Fibroblast of villous mesenchyme (primary cell): Measurements from ENCODE around the gene GNG8. TPM values are rescaled to one million over a fixed set of nuclear protein-coding genes. Genes with fewer than 3 reads are reported as not detected.

ENCODE experiments used
- DNase-seq: peaks from one replicate; pipeline ENCODE4 v3.0.0-alpha.2; 2010; ENCODE audit warnings: low read depth
- H3K4me3 ChIP-seq: 2 replicates; pipeline ENCODE4 v1.5.1; 2011; ENCODE audit warnings: low read depth, mild to moderate bottlenecking, low read length
- total RNA-seq: library from RNA; depleted of rRNA; stranded (reverse); fragments of >200 nt; gene quantifications from 2 replicates; pipeline ENCODE4 v1.2.3, GENCODE V29; 2012
- TF ChIP-seq, protein P1 (sequence below): IDR thresholded peaks from 2 replicates; pipeline ENCODE4 v1.5.1; 2012; ENCODE audit warnings: low read depth, mild to moderate bottlenecking, low read length; ENCODE audit not compliant: insufficient read depth

The GNG8 gene
- total RNA-seq, 1 donor, result not detected

DNA sequence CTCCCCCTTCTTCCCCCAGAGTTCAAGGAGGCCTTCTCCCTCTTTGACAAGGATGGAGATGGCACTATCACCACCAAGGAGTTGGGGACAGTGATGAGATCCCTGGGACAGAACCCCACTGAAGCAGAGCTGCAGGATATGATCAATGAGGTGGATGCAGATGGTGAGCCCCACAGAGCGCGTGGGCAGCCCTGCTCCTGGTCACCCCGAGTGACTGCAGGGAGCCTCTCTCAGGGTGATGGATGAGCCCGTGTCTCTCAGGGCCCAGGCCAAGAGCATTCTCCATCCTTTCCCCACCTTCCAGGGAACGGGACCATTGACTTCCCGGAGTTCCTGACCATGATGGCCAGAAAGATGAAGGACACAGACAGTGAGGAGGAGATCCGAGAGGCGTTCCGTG is 27.8 kb downstream of the GNG8 start:
- TF ChIP-seq, protein P1, sequence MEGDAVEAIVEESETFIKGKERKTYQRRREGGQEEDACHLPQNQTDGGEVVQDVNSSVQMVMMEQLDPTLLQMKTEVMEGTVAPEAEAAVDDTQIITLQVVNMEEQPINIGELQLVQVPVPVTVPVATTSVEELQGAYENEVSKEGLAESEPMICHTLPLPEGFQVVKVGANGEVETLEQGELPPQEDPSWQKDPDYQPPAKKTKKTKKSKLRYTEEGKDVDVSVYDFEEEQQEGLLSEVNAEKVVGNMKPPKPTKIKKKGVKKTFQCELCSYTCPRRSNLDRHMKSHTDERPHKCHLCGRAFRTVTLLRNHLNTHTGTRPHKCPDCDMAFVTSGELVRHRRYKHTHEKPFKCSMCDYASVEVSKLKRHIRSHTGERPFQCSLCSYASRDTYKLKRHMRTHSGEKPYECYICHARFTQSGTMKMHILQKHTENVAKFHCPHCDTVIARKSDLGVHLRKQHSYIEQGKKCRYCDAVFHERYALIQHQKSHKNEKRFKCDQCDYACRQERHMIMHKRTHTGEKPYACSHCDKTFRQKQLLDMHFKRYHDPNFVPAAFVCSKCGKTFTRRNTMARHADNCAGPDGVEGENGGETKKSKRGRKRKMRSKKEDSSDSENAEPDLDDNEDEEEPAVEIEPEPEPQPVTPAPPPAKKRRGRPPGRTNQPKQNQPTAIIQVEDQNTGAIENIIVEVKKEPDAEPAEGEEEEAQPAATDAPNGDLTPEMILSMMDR, result no peak
- no peak overlapping the region for H3K4me3 ChIP-seq
- no peak for DNase-seq

DNA sequence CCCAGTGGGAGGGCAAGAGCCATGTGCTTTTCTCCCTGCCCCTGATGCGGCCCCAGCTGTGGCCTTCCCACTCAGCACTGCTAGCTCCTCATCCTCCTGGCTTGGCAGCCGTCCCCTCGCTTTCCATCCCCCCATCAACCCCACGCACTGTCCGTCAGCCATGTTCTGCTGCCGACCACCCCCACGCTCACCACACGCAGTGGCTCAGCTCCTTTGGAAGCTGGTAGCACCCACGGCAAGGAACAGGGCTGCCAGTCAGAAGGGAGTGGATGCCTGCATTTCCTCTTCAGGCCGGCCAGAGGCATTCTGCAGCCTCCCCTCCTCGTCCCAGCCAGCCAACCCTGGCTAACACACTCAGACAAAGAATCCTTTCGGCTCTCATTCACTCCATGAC is 28.6 kb downstream of the GNG8 start:
- TF ChIP-seq, protein P1, result no peak
- H3K4me3 ChIP-seq, result no peak overlapping the region
- no peak for DNase-seq

DNA sequence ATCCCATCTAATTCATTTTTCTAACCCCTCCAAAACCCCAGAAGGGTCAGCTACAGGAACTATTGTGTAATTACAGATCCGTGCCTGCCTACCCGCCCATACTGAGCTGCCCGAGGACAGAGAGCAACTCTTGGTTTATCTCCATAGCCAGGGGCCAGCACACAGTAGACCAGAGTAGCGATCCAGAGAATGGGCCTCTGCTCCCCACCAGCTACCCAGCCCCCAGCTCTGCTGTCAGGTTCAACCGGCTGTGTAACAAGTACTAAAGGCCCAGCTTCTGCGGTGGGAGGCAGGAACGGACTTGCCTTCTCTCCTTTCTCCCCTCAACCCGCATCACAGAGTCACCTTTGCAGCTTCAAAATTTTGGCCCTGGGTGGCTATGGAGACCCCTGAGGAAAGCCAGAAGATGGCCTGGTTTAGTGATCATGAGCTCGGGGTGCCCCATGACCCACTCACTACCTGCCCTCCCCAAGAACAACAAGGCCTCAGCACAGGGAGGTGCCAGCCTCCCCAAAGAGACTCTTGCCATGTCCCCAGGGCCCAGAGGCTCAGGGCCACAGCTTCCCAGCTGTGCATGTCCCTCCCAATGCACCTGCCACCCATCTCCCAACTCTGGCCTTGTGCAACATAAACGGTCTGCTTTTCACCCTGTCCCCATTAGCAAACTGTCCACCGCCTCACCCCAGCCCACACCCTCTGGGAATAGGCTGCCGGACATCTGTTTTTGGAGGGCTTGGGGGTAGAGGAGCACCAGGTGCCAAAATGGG is 29.1 kb downstream of the GNG8 start:
- no peak for DNase-seq
- no peak overlapping the region for H3K4me3 ChIP-seq
- TF ChIP-seq, protein P1, result no peak

DNA sequence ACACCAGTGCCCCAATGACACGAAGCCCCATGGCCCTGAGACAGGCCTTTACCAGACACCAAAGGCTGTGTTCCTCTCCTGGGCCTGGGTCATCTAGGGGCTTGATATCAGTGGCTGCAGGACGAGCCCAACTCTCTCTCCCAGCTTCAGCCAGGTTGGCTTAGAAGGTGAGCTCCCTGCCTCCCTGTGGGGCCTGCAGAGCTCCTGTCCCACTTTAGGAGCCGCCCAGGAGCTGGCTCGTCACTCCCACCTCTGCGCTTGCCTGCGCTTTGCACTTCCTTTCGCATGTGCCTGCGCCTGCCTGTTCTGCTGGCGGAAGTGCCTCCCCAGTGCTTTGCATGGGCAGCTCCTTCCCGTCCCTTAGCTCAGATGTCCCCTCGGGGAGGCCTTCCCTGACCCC is 30.0 kb downstream of the GNG8 start:
- TF ChIP-seq, protein P1, result no peak

DNA sequence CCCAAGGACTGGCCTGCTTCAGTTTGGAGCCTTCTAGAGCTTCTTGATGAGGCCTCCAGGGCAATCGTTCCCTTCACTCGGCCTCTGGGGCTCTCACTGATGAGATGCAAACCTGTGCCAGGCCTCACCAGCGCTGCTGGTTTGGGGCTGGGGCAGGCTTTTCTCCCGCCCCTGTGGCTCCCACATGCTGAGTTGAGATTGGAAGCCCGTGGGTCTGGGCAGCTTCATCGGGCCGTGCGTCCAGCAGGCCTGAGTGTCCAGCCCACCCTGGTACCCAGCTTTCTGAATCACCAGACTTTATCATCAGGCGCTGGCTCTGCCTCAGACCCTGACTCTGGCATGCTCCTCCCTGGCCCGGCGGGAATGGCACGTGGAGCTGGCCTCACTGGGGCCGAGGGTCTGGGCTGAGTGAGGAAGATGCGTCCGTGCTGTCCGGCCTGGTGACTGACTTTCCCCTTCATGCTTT is 30.6 kb downstream of the GNG8 start:
- no peak for DNase-seq
- TF ChIP-seq, protein P1, result no peak
- H3K4me3 ChIP-seq, result no peak overlapping the region

More for the DNA sequence above, 30.0 kb downstream of the GNG8 start:
- DNase-seq, result no peak
- no peak overlapping the region for H3K4me3 ChIP-seq

DNA sequence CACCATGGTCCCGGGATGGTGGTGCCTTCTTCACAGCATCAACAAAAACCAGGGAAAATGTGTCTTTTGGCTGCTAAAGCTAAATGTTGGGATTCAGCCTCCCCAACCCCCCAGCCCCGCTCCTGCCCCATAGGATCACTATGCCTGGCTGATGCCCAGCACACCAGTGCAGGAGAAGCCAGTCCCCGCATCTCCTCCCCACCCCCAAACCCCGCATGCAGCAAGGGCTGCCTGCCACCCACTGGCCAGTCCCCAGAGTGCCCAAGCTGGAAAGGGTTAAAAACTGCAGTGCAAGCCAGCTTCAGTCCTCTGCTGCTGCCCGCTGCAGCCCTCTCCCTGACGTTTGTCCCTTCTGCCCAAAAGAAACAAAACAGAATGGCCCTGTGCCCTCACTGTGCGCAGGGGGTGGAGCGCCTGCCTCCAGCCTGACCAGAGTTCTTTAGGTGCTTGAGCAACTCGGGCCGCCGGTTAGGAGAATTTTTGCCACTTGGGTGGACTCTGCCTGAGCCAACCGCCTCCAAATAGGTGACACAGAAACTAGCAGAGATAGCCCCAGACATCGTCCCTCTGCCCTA is 31.1 kb downstream of the GNG8 start:
- TF ChIP-seq, protein P1, result no peak
- no peak for DNase-seq
- H3K4me3 ChIP-seq, result no peak overlapping the region
